AG04450 (cell line): ENCODE measurements around the gene CACHD1. TPM values are rescaled to one million over a fixed set of nuclear protein-coding genes. Genes with fewer than 3 reads are reported as not detected.
"Not testable (repeated sequence)": the region's sequence is repeated elsewhere in the genome, so short reads cannot be mapped to it uniquely, and the experiment has no call there.

Experiments used
- CTCF ChIA-PET: fragments of 300-600, 350-600 bp; formaldehyde crosslinking; extraction: SDS; loops from one replicate; lab custom pipeline; 2022; ENCODE audit warnings: antibody characterized with exemption, inconsistent platforms; lab: Charles Lee
- POLR2A ChIA-PET: fragments of 350-600 bp; formaldehyde crosslinking; extraction: SDS; loops from one replicate; lab custom pipeline; 2021; ENCODE audit warnings: antibody characterized with exemption, inconsistent platforms; lab: Yijun Ruan, JAX
- DNase-seq: peaks from one replicate; pipeline ENCODE4 v3.0.0-alpha.2; 2011; ENCODE audit warnings: low read depth, low spot score
- H3K27ac ChIP-seq: one replicate; pipeline ENCODE4 v1.5.1; 2012; ENCODE audit warnings: low read depth, low read length, control low read depth
- H3K27me3 ChIP-seq: one replicate; pipeline ENCODE4 v1.6.0; 2012; ENCODE audit warnings: low read length; ENCODE audit not compliant: control insufficient read depth, insufficient read depth
- H3K4me3 ChIP-seq: 2 replicates; pipeline ENCODE4 v1.5.1; 2011; ENCODE audit warnings: mild to moderate bottlenecking, low read depth, low read length, control low read depth
- H3K9me3 ChIP-seq: 2 replicates; pipeline ENCODE4 v1.5.1; 2012; ENCODE audit warnings: low read length; ENCODE audit not compliant: control insufficient read depth, insufficient read depth
- CTCF ChIP-seq: IDR thresholded peaks from 2 replicates; pipeline ENCODE4 v1.5.1; 2011; ENCODE audit warnings: low read depth, low read length, control low read depth, inconsistent platforms
- polyA plus RNA-seq: library from polyadenylated mRNA; depleted of rRNA; stranded (reverse); fragments of >200 nt; gene quantifications from 2 replicates; pipeline ENCODE4 v1.2.3, GENCODE V29; 2011

The CACHD1 gene
- polyA plus RNA-seq, 1 experiment: 3.5 TPM

GRCh38 chr1:64608005-64608650 lies 138.2 kb downstream of the CACHD1 start:
- no peak for DNase-seq
- Histone ChIP-seq H3K4me3 (no peak overlapping the region), H3K27ac (no peak overlapping the region), H3K27me3 (no peaks in the 10 kb centered on the region), H3K9me3 (peaks cover 7% of the 10 kb centered on the region)
- TF ChIP-seq CTCF: no peak
- ChIA-PET POLR2A (no interaction called here), CTCF (no interaction called here)

- no peak for DNase-seq
- ChIA-PET POLR2A (no interaction called here), CTCF (no interaction called here)
- no peak for TF ChIP-seq CTCF
- Histone ChIP-seq H3K9me3 (peaks cover 7% of the 10 kb centered on the region), H3K4me3 (no peak overlapping the region), H3K27ac (no peak overlapping the region), H3K27me3 (no peaks in the 10 kb centered on the region)
Observed at GRCh38 chr1:64608651-64609048, 138.7 kb downstream of the CACHD1 start.

- H3K27ac ChIP-seq, CTCF ChIA-PET, H3K9me3 ChIP-seq, DNase-seq, H3K4me3 ChIP-seq, POLR2A ChIA-PET, H3K27me3 ChIP-seq: not testable (repeated sequence)
Observed at GRCh38 chr1:64610950-64611349, 141.0 kb downstream of the CACHD1 start.

GRCh38 chr1:64616039-64616438 lies 146.1 kb downstream of the CACHD1 start:
- CTCF ChIA-PET: interaction anchor here (2.4 kb wide), 1 partner anchor 60 kb away, joined by 8 read pairs; no protein-coding TSS in a partner anchor
- peaks cover under 1% of the 10 kb centered on the region for H3K9me3 ChIP-seq
- no peaks in the 10 kb centered on the region for H3K27me3 ChIP-seq
- H3K27ac ChIP-seq: no peak overlapping the region
- TF ChIP-seq CTCF: no peak
- no peak overlapping the region for H3K4me3 ChIP-seq
- DNase-seq: no peak
- POLR2A ChIA-PET: no interaction called here

GRCh38 chr1:64623750-64624191 lies 153.8 kb downstream of the CACHD1 start:
- no peak for DNase-seq
- Histone ChIP-seq H3K27ac (no peak overlapping the region), H3K4me3 (no peak overlapping the region), H3K27me3 (no peaks in the 10 kb centered on the region), H3K9me3 (no peaks in the 10 kb centered on the region)
- CTCF ChIA-PET: interaction anchor here (1.4 kb wide), 2 partner anchors 31 to 52 kb away, joined by 3 to 7 read pairs; no protein-coding TSS in a partner anchor
- POLR2A ChIA-PET: interaction anchor here (1.3 kb wide), 1 partner anchor 110 kb away, joined by 3 read pairs; no protein-coding TSS in a partner anchor
- TF ChIP-seq CTCF: no peak
